GM11168 (cell line): ENCODE data around the gene IGF2R.
"Not testable (repeated sequence)": the region's sequence is repeated elsewhere in the genome, so short reads cannot be mapped to it uniquely, and the experiment has no call there.

ENCODE experiments used
- in situ Hi-C: fragments of 300-500 bp; cut with MboI; formaldehyde crosslinking; loops from one replicate; pipeline ENCODE4 v1.12.0; 2022; ENCODE audit warnings: low sequenced_read_pairs; ENCODE audit not compliant: unreplicated experiment

Gene IGF2R

GRCh38 chr6:160131636-160132296 lies 162.9 kb downstream of the IGF2R start:
- in situ Hi-C loops, result no loop called here

GRCh38 chr6:160132297-160132637 lies 163.4 kb downstream of the IGF2R start:
- in situ Hi-C loops, result no loop called here

DNA sequence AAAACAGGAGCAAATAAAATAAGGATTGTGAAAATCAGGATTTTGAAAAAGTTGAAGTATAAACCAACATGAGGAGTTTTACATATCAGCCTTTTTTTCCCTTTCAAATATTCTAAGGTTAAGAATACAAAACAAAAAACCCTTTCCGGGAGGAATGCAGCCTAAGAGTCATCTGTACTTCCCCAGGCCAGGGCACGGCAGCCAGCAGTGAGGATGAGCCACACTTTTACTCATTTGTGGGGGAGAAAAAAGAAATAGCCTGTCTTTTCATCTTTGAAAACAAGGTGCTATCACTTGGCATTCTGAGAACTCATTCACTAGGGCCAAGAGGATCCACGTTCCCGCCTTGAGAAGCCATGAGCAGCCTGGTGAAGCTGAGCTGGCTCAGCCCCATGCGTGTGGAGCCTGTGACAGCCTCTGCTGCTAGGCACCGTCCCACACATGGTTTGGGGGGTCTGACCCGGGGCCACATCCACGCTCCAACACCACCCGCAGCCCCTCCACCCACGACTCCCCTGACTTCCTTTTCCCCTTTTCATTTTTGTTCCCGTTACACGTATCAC lies 164.0 kb downstream of the IGF2R start:
- in situ Hi-C loops, result no loop called here

DNA sequence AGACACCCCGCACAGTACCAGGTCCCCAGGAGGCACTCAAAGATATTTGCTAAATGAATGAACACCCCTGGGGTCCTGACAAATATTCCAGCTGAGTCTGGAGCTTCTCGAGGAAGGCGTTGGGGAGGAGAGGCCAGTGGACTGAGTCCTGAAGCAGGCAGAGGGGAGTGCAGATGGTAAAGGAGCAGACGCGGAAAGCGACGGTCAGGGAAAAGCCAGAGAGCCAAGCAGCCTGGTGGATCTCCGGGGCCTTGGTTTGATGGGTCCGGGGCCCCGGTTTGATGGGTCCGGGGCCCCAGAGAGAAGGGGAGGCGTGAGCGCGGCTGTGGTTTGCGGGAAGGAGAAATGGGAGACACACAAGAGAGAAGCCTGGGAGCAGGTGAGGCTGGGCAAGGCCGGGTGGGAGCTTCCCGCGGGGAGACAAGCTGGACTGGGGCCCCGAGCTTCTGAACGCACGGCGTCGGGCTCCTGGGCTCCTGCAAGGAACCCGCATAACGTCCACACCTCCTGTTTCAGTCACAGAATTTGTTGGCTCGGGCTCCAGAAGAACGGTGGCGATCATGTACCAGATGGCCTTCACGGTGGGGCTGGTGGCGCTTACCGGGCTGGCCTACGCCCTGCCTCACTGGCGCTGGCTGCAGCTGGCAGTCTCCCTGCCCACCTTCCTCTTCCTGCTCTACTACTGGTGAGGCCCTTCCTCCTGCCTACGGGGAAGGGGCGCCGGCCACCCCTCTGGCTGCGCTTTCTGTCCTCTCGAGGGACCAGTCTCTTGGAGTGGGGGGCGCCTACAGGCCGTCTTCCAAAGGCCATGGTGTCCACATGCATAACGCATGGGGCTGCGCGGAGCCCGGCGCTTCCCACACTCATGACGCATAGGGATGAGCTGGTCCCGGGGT lies 164.8 kb downstream of the IGF2R start:
- in situ Hi-C loops, result no loop called here

DNA sequence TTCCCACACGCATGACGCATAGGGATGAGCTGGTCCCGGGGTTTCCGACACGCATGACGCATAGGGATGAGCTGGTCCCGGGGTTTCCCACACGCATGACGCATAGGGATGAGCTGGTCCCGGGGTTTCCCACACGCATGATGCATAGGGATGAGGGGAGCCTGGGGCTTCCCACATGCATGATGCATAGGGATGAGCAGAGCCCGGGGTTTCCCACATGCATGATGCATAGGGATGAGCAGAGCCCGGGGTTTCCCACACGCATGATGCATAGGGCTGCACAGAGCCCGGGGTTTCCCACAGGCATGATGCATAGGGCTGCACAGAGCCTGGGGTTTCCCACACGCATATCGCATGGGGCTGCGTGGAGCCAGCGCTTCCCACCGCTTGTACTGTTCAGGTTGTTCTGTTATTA lies 165.5 kb downstream of the IGF2R start:
- in situ Hi-C loops, result not testable (repeated sequence)

- in situ Hi-C loops, result no loop called here
These were observed 166.1 kb downstream of the IGF2R start for GRCh38 chr6:160134779-160135547.

DNA sequence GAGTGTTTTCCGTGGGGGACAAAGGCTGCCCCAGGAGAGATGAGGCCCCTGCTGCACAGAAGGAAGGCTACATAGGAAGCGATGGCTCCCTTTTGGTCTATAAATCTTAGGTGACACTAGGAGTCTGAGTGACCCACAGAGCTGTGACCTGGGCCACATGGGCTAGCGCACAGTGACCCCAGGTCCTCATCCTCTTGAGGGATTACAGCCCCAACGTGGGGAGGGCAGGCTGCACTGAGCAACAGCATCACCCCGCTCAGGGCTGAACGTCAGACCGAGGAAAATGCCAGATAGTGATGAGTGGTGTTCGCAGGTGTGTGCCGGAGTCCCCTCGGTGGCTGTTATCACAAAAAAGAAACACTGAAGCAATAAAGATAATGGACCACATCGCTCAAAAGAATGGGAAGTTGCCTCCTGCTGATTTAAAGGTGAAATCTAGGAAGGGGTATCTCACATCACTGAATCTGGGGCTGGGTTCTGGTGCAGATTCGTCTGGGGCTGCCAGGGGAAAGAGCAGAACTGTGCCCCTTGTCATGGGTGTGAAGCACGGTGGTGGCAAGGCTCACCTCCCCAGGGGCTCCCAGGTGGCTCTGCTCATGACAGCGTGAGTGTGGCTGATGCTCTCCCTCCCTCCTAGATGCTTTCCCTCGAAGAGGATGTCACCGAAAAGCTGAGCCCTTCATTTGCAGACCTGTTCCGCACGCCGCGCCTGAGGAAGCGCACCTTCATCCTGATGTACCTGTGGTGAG lies 167.2 kb downstream of the IGF2R start:
- in situ Hi-C loops, result no loop called here

- in situ Hi-C loops, result no loop called here
These were observed 168.5 kb downstream of the IGF2R start for GRCh38 chr6:160137130-160137988.

DNA sequence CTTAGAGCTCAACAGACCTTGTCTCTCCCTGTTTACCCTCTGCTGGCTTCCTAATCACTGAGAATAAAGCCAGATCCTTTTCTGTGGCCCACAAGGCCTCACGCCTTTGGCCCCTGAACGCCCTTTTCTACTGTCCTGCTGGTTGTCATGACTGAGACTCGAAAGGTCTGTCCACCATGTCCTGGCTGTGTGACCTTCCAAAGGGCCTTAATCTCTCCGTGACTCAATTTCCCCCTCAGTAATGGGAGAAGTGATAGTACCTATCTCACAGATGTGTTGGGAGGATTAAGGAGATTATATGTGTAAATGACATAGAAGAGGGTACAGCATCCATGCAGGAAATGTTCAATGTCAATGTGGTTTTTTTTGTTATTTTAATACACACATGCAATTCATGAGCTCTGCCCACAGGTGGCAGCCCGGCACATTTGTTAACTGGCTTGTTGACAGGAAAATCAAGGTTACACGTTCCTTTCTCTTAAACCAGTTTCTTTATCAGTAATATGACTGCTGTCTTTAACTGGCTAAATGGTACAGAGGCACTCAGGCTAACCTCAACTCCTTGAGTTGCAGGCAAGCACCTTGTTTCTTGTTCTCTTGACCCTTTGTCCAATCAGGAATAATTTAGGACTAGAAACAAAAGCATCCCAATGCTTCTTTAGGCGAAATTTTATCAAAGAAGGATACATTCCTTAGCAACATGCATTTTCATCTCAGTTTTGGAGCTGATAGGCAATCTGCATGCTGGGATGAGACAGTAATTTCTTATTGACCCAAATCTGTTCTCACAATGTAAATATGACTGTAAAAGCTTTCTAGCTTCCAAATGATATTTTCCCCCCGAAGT lies 169.3 kb downstream of the IGF2R start:
- in situ Hi-C loops, result no loop called here

DNA sequence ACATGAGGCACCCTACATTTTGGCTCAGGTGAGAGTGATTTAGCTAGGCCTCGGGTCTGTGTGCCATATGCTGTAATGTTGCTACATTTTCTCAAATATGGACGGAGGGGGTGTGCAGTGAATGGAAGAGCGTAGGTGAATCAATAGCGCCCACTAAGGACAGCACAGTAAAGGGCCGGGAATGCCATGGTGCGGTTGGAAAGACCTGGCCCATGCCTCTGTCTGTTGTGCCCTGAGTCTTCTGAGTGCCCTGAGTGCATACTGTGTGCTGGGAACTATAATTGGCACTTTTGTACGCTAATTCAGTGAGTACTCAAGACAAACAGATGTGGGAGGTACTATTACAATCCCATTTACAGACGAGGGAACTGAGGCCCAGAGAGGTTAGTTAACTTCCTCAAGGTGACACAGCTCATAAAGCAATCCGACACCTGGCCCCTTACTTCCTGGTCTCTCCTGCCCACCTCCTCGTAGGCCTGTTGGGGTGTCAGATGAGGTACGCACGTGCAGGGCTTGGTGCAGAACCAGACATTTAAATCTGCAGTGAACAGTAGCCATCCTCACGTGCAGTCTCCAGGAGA lies 170.0 kb downstream of the IGF2R start:
- in situ Hi-C loops, result no loop called here

GRCh38 chr6:160139420-160139851 lies 170.6 kb downstream of the IGF2R start:
- in situ Hi-C loops, result no loop called here

- in situ Hi-C loops, result loop anchor here (10.0 kb wide), 1 partner anchor 314 kb away; no protein-coding TSS in a partner anchor
These were observed 171.6 kb downstream of the IGF2R start for GRCh38 chr6:160140493-160140892.

GRCh38 chr6:160141001-160141726 lies 172.3 kb downstream of the IGF2R start:
- in situ Hi-C loops, result loop anchor here (10.0 kb wide), 1 partner anchor 314 kb away; no protein-coding TSS in a partner anchor

GRCh38 chr6:160142115-160142715 lies 173.3 kb downstream of the IGF2R start:
- in situ Hi-C loops, result loop anchor here (10.0 kb wide), 1 partner anchor 313 kb away; no protein-coding TSS in a partner anchor

- in situ Hi-C loops, result loop anchor here (10.0 kb wide), 1 partner anchor 308 kb away; no protein-coding TSS in a partner anchor
These were observed 177.7 kb downstream of the IGF2R start for GRCh38 chr6:160146454-160147145.

DNA sequence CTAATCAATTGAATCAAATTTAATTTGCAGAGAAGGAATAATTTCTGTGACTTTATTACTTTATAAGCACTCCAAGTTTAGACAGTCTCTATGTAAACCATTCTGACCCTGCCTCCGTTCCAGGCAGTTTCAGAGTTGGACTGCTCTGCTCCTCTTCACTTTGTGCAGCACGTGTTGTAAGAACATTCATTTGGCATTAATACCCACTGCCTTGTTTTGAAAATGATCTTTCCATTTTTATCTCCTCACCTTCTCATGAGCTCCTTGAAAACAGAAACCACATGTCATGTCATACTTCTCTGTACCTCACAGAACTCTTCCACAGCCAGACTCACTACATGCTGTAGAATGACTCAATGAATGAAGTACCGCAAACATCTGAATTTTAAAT lies 178.3 kb downstream of the IGF2R start:
- in situ Hi-C loops, result loop anchor here (10.0 kb wide), 1 partner anchor 308 kb away; no protein-coding TSS in a partner anchor
